Neural crest cell (in vitro differentiated cells): Measurements from ENCODE around the gene ADPRS. TPM values are rescaled to one million over a fixed set of nuclear protein-coding genes. Genes with fewer than 3 reads are reported as not detected.

ENCODE experiments used
- DNase-seq: peaks from one replicate; pipeline ENCODE4 v3.0.0; 2021; ENCODE audit warnings: low read depth, mixed read lengths, low spot score
- H3K27ac Mint-ChIP-seq: one replicate; pipeline ENCODE4 v1.8.0; 2021; ENCODE audit warnings: mild to moderate bottlenecking, mixed read lengths; ENCODE audit not compliant: unreplicated experiment
- H3K27me3 Mint-ChIP-seq: 2 replicates; pipeline ENCODE4 v1.8.0; 2021; ENCODE audit warnings: low read depth, mild to moderate bottlenecking, mixed read lengths
- H3K36me3 Mint-ChIP-seq: 2 replicates; pipeline ENCODE4 v1.8.0; 2021; ENCODE audit warnings: low read depth, mild to moderate bottlenecking, mixed read lengths
- H3K4me1 Mint-ChIP-seq: 2 replicates; pipeline ENCODE4 v1.8.0; 2021; ENCODE audit warnings: mixed read lengths
- H3K4me3 Mint-ChIP-seq: one replicate; pipeline ENCODE4 v1.8.0; 2021; ENCODE audit warnings: mild to moderate bottlenecking, mixed read lengths
- H3K9me3 Mint-ChIP-seq: 2 replicates; pipeline ENCODE4 v1.8.0; 2021; ENCODE audit warnings: mixed read lengths
- total RNA-seq: library from RNA; stranded (reverse); gene quantifications from 2 replicates; pipeline ENCODE4 v1.2.1, GENCODE V29; 2021
- TF ChIP-seq, protein P1 (sequence below): fragments of 200-600 bp; sonication (generic); conservative IDR thresholded peaks from 2 replicates; pipeline ENCODE4 v1.5.0; 2021; ENCODE audit warnings: antibody characterized with exemption, mild to moderate bottlenecking

Gene ADPRS
- total RNA-seq, 1 donor from 2014 or later = 33.8 TPM

DNA sequence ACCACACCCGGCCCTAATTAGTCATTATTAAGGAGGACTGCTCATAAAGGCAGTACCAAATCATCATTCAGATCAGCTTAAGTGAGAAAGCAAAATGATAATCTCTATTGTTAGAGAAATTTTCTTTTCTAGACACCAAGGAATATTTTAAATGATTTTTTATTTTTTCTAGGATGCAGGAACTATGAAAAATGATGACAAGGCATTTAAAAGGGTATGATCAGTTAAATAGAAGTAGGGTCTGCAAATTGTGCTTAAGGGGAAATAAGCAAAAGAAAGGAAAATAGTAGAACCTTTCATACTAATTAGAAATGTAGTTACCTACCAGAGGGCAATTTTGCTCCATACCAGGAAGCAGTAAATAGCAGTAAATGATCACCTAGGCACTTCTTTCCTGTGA lies 26.4 kb upstream of the ADPRS start:
- TF ChIP-seq, protein P1, sequence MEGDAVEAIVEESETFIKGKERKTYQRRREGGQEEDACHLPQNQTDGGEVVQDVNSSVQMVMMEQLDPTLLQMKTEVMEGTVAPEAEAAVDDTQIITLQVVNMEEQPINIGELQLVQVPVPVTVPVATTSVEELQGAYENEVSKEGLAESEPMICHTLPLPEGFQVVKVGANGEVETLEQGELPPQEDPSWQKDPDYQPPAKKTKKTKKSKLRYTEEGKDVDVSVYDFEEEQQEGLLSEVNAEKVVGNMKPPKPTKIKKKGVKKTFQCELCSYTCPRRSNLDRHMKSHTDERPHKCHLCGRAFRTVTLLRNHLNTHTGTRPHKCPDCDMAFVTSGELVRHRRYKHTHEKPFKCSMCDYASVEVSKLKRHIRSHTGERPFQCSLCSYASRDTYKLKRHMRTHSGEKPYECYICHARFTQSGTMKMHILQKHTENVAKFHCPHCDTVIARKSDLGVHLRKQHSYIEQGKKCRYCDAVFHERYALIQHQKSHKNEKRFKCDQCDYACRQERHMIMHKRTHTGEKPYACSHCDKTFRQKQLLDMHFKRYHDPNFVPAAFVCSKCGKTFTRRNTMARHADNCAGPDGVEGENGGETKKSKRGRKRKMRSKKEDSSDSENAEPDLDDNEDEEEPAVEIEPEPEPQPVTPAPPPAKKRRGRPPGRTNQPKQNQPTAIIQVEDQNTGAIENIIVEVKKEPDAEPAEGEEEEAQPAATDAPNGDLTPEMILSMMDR = no peak

DNA sequence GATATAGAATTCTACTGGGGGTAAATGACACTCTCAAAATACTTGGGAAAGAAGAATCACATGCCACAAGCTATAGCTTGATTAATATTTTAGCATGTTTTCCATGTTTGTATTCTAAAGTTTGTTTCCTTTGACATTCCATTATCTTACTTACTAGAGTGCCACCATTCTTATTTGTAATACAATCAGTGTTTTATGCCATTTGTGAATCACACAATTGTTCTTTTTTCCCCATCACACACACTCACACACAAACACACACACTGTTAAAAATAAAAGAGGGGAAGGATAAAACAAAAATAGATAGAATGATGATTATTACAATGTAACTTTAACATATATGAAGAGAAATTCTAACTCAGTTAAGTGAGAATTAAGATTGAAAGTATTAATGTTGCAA lies 20.8 kb upstream of the ADPRS start:
- TF ChIP-seq, protein P1 = no peak
- Mint-ChIP-seq H3K9me3 (no peaks in the 10 kb centered on the region), H3K4me1 (peaks cover 10% of the 10 kb centered on the region), H3K27me3 (no peaks in the 10 kb centered on the region), H3K36me3 (no peaks in the 10 kb centered on the region), H3K4me3 (no peak overlapping the region), H3K27ac (no peak overlapping the region)
- no peak for DNase-seq

More for the DNA sequence above, 26.4 kb upstream of the ADPRS start:
- Mint-ChIP-seq H3K27ac (no peak overlapping the region), H3K36me3 (no peaks in the 10 kb centered on the region), H3K4me3 (no peak overlapping the region), H3K9me3 (no peaks in the 10 kb centered on the region), H3K27me3 (no peaks in the 10 kb centered on the region), H3K4me1 (no peaks in the 10 kb centered on the region)
- DNase-seq = no peak

DNA sequence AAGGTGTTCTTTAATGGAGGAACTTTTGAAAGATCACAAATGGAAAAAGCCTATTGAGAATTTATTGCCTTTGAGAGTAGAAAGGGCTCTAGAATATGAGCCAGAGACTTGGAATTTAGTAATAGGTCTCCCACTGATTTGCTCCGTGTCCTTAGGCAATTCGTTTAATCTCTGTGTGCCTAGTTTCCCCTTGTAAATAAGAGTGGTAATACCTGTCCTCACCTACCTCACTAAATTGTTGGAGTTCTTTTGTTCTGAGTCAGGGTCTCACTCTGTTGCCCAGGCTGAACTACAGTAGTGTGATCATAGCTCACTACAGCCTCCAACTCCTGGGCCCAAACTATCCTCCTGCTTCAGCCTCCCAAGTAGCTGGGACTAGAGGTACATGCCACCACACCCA lies 19.8 kb upstream of the ADPRS start:
- Mint-ChIP-seq H3K27me3 (no peaks in the 10 kb centered on the region), H3K27ac (no peak overlapping the region), H3K4me1 (peaks cover 11% of the 10 kb centered on the region), H3K4me3 (no peak overlapping the region), H3K9me3 (no peaks in the 10 kb centered on the region), H3K36me3 (no peaks in the 10 kb centered on the region)
- no peak for DNase-seq
- TF ChIP-seq, protein P1 = no peak

DNA sequence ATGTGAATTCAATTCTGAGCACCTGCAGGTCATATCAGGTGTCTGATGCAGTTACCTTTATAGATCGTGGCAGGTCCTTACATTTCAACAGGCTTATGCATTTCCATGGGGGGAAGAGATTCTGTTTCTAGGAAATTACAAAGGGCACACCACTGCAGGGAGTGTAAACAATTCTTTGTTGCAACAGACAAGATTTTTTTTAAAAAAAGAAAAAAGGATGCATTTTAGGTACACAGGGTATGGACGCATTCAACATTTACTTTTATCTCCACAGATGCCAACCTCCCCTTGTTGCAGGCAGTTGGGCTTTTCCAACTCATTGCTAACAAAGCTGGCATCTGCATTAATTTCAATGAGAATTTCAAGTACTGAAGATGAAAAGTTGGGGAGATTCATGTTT lies 18.3 kb upstream of the ADPRS start:
- Mint-ChIP-seq H3K27ac (no peak overlapping the region), H3K36me3 (no peaks in the 10 kb centered on the region)

DNA sequence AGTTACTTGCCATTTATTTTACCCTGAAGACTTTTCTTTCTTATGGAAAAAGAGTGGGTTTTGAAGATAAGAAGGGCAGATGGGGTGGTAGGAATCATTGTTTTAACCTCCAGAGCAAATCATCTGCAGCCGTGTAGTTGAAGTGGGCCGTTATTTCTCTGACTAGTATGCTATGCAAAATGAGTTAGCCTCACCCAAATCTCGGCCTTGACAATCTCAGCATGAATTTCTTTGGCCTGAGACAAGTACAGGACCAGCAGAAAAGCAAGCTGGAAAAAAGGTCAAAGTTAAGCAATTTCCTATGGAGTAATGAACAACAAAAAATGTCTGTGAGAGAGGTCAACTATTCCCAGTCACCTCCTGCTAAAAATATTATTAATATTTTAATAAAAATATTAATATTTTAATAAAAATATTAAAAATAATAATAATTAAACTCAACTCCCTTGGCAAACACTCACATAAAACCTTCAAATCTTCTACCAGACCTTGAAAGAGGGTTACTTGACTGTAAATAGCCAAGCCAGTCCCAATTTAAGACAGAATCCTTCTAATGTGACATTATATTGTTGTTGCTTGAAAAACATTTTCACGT lies 11.6 kb upstream of the ADPRS start:
- Mint-ChIP-seq H3K4me3 (no peak overlapping the region), H3K36me3 (no peaks in the 10 kb centered on the region), H3K4me1 (peaks cover 6% of the 10 kb centered on the region), H3K9me3 (no peaks in the 10 kb centered on the region), H3K27ac (no peak overlapping the region), H3K27me3 (no peaks in the 10 kb centered on the region)
- TF ChIP-seq, protein P1 = no peak
- DNase-seq = no peak

More for the DNA sequence above, 18.3 kb upstream of the ADPRS start:
- H3K9me3 Mint-ChIP-seq = no peaks in the 10 kb centered on the region
- H3K27me3 Mint-ChIP-seq = no peaks in the 10 kb centered on the region
- no peak overlapping the region for H3K4me3 Mint-ChIP-seq
- no peak for DNase-seq
- peaks cover 11% of the 10 kb centered on the region for H3K4me1 Mint-ChIP-seq
- TF ChIP-seq, protein P1 = no peak

DNA sequence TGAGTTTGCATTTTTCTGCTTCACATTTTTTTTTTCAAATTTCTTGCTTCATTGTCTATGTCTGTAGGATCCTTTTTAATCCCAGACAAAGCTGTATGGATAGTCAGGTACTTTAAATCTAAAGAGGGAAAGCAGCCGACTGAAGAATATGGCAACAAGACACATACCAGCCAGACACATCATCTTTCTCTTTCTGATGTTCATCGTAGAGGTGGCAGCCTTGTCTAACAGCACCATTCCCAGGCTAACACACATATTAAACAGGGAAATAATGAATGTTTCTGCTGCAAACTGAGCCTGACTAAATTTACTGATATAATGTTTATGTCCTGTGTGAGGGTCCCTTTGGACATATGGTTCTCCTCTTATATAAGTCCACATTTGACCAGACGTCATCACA lies 8.5 kb upstream of the ADPRS start:
- TF ChIP-seq, protein P1 = no peak
- DNase-seq = no peak
- Mint-ChIP-seq H3K27ac (no peak overlapping the region), H3K27me3 (no peaks in the 10 kb centered on the region), H3K4me3 (no peak overlapping the region), H3K9me3 (no peaks in the 10 kb centered on the region), H3K4me1 (peaks cover 8% of the 10 kb centered on the region), H3K36me3 (no peaks in the 10 kb centered on the region)
